Measurements from ENCODE around the gene RIOK1.

The RIOK1 gene

GRCh38 chr6:7424967-7425807 lies 35.6 kb downstream of the RIOK1 start:
- H3K27me3 ChIP-seq (ENCODE audit: insufficient read depth, poor library complexity, severe bottlenecking): no peaks in the 10 kb centered on the region
- ATAC-seq (ENCODE audit: low read depth) (peak; percentile 88), DNase-seq (ENCODE audit: low spot score) (no peak)
- peaks cover 6% of the 10 kb centered on the region for H3K4me1 ChIP-seq (ENCODE audit: insufficient read depth, poor library complexity, severe bottlenecking)
- H3K27ac ChIP-seq (ENCODE audit: poor library complexity, severe bottlenecking): no peak overlapping the region
- no peaks in the 10 kb centered on the region for H3K36me3 ChIP-seq (ENCODE audit: low read depth)
- TF ChIP-seq CTCF (IDR thresholded peaks at IDR 0.05; ENCODE audit: poor library complexity, severe bottlenecking): peak; percentile 88
- no peak overlapping the region for H3K4me3 ChIP-seq (ENCODE audit: severe bottlenecking)
- H3K9me3 ChIP-seq (ENCODE audit: severe bottlenecking): no peaks in the 10 kb centered on the region

- no peaks in the 10 kb centered on the region for H3K9me3 ChIP-seq (ENCODE audit: severe bottlenecking)
- H3K27me3 ChIP-seq (ENCODE audit: insufficient read depth, poor library complexity, severe bottlenecking): no peaks in the 10 kb centered on the region
- H3K27ac ChIP-seq (ENCODE audit: poor library complexity, severe bottlenecking): no peak overlapping the region
- ATAC-seq (ENCODE audit: low read depth) (no peak), DNase-seq (ENCODE audit: low spot score) (no peak)
- H3K4me3 ChIP-seq (ENCODE audit: severe bottlenecking): no peak overlapping the region
- TF ChIP-seq CTCF (IDR thresholded peaks at IDR 0.05; ENCODE audit: poor library complexity, severe bottlenecking): no peak
- peaks cover 6% of the 10 kb centered on the region for H3K4me1 ChIP-seq (ENCODE audit: insufficient read depth, poor library complexity, severe bottlenecking)
- H3K36me3 ChIP-seq (ENCODE audit: low read depth): no peaks in the 10 kb centered on the region
These were observed 36.2 kb downstream of the RIOK1 start for GRCh38 chr6:7425808-7426190.

GRCh38 chr6:7426447-7427169 lies 37.0 kb downstream of the RIOK1 start:
- H3K27me3 ChIP-seq (ENCODE audit: insufficient read depth, poor library complexity, severe bottlenecking): no peaks in the 10 kb centered on the region
- DNase-seq (ENCODE audit: low spot score) (no peak), ATAC-seq (ENCODE audit: low read depth) (no peak)
- no peaks in the 10 kb centered on the region for H3K36me3 ChIP-seq (ENCODE audit: low read depth)
- H3K27ac ChIP-seq (ENCODE audit: poor library complexity, severe bottlenecking): no peak overlapping the region
- no peak overlapping the region for H3K4me3 ChIP-seq (ENCODE audit: severe bottlenecking)
- peaks cover 6% of the 10 kb centered on the region for H3K4me1 ChIP-seq (ENCODE audit: insufficient read depth, poor library complexity, severe bottlenecking)
- no peaks in the 10 kb centered on the region for H3K9me3 ChIP-seq (ENCODE audit: severe bottlenecking)
- no peak for TF ChIP-seq CTCF (IDR thresholded peaks at IDR 0.05; ENCODE audit: poor library complexity, severe bottlenecking)

DNA sequence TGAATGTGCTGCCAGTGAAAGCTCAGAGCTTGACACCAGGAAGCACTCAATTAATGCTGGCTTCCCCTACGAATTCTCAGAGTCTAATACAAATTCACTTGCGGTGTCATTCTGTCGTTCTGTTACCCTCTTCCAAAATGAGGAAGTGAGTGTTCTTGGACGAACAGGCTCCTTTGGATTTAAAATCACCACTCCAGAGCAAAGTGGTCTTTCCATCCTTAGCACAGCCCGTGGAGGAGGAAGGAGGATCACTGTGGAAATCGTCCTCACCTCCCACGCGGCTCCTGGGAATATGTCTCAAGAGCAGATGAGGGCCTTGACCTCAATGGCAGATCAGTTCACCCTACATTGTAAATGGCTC lies 41.7 kb downstream of the RIOK1 start:
- ATAC-seq (ENCODE audit: low read depth) (no peak), DNase-seq (ENCODE audit: low spot score) (no peak)
- H3K27ac ChIP-seq (ENCODE audit: poor library complexity, severe bottlenecking): no peak overlapping the region
- no peaks in the 10 kb centered on the region for H3K36me3 ChIP-seq (ENCODE audit: low read depth)
- no peak overlapping the region for H3K4me3 ChIP-seq (ENCODE audit: severe bottlenecking)
- no peak for TF ChIP-seq CTCF (IDR thresholded peaks at IDR 0.05; ENCODE audit: poor library complexity, severe bottlenecking)
- no peaks in the 10 kb centered on the region for H3K9me3 ChIP-seq (ENCODE audit: severe bottlenecking)
- H3K4me1 ChIP-seq (ENCODE audit: insufficient read depth, poor library complexity, severe bottlenecking): peaks cover 6% of the 10 kb centered on the region
- no peaks in the 10 kb centered on the region for H3K27me3 ChIP-seq (ENCODE audit: insufficient read depth, poor library complexity, severe bottlenecking)

Data from RWPE2 (cell line).